Activated naive CD4-positive, alpha-beta T cell treated with anti-CD3 and anti-CD28 coated beads, Interleukin-2, amount 50 U/mL, for 72 hours (primary cell): ENCODE data around the gene TNFRSF19. TPM values are rescaled to one million over a fixed set of nuclear protein-coding genes. Genes with fewer than 3 reads are reported as not detected.
"Not testable (repeated sequence)": the region's sequence is repeated elsewhere in the genome, so short reads cannot be mapped to it uniquely, and the experiment has no call there.

ENCODE experiments used
- ATAC-seq, 2 donors: fragments of 150-1000 bp; cut with Tn5 transposase; 2 replicates each; pipeline ENCODE4 v1.10.0; 2021; ENCODE audit warnings: mild to moderate bottlenecking in 2 of 2, moderate library complexity in 2 of 2
- DNase-seq, 2 donors: peaks; one replicate each; pipeline ENCODE4 v3.0.0; 2021 to 2022; ENCODE audit warnings: low spot score in 2 of 2
- H3K27ac Mint-ChIP-seq, 2 donors: one replicate each; pipeline ENCODE4 v1.8.0; 2022; ENCODE audit warnings: mild to moderate bottlenecking in 2 of 2, mixed read lengths in 2 of 2
- H3K36me3 Mint-ChIP-seq, 2 donors: one replicate each; pipeline ENCODE4 v1.8.0; 2022; ENCODE audit warnings: mixed read lengths in 2 of 2
- H3K9me3 Mint-ChIP-seq, 2 donors: one replicate each; pipeline ENCODE4 v1.8.0; 2022; ENCODE audit warnings: mixed read lengths in 2 of 2
- total RNA-seq, 2 donors: library from RNA; stranded (reverse); gene quantifications; one replicate each; pipeline ENCODE4 v1.2.3, GENCODE V29; 2022

TNFRSF19 gene
- total RNA-seq, 2 donors from 2014 or later, result not detected

DNA sequence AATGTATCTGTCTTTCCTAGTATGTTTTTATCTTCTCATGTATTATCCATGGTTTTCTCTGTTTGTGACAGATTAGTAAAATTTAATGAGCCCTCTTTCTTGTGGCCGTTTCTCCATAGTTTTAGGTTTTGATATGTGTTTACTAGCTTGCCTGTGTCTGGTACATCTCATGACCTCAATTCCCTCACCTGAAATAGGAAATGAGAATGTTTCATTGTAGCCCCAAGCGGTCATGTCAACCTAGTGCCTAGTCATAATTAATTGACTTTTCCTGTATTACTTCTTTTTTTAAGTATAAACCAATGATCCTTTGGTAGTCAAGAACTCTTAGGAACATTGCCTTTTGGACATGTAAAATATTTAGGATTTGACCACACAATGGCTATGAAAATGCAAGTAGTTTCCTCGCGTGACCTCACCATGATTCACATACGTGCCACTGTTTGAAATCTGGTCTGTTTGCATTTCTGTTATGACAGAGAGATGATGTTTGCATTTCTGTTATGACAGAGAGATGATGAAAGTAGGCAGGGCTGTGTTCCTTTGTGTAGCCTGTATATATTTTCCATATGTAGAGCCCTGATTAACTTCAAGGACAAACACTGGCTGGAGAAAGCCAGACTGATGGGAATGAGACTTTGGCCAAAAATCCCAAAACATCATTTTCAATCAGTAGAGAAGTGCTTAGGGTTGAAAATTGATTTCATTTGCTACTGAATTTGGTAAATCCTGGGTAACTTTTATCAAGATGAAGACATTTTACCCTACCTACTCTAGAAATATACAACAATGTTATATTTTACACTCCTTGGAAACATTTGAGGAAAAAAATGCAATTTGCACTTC, 104.8 kb downstream of the TNFRSF19 start:
- peak in 1 of 2 donors; percentile 58 for ATAC-seq
- no peak for DNase-seq
- no peaks in the 10 kb centered on the region for H3K36me3 Mint-ChIP-seq
- H3K9me3 Mint-ChIP-seq, result no peaks in the 10 kb centered on the region
- no peak overlapping the region for H3K27ac Mint-ChIP-seq

- H3K27ac Mint-ChIP-seq, H3K36me3 Mint-ChIP-seq, ATAC-seq, H3K9me3 Mint-ChIP-seq, DNase-seq: not testable (repeated sequence)
Observed at GRCh38 chr13:23677679-23678288, 107.6 kb downstream of the TNFRSF19 start.

DNA sequence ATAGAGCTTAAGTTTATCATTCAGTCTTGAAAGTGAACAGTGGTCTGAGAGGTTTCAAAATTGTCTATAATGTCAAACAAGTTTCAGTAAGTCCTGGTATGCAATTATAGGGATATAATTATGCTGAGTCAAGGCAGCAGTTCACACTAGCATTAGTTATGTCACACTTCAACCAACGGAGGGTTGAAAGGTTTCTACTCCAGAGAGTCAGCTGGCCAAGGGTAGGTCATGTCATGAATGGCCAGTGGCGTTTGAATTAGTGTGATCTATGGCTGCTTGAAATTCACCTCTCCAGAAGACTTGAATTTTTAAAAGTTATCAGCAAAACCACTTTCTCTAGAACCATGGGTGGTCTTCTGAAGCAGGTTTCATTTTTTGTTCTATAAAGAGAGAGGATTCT, 108.6 kb downstream of the TNFRSF19 start:
- H3K9me3 Mint-ChIP-seq, result peaks cover 0 to 4% of the 10 kb centered on the region in 2 donors
- H3K36me3 Mint-ChIP-seq, result no peaks in the 10 kb centered on the region
- no peak for DNase-seq
- no peak overlapping the region for H3K27ac Mint-ChIP-seq
- no peak for ATAC-seq

- no peak overlapping the region for H3K27ac Mint-ChIP-seq
- peak; percentile 68 to 94 for ATAC-seq
- DNase-seq, result no peak
Observed at GRCh38 chr13:23679220-23679619, 109.0 kb downstream of the TNFRSF19 start.

DNA sequence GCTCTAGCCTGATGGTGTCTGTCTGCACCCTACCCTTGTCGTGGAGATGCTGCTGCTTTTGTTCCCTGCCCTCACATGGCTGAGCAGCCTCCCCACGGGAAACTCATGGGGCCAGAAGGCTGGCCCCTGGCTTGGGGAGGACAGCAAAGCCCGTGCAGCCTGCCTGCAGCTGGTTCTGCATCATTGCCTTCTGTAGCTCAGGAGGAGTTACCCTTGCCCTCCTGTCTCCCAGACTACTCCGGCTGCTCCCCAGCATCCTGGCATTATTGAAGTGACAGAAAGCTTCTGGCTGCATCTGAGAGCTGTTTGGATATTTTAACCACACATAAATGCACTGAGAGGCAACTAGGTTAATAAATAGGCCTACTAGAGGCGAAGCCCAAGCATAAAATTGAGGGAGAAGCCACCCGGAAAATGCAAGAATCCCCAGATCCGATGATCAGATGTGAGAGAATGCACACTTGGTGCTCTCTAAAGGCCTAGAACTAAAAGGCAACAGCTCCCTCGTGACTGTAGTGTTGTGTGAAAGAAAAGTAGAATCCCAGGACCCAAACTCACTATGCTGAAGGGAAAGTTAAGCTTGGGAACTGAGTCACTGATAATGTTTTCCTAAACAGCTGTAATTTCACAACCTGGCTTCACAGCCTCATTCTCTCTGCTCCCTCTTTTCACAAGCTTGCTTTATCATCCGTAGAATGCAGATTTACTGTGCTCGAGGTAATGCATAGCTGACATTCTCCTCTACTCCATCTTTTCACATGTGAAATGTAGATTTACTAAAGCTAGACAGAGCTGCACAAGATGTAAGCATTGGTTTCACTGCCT, 110.8 kb downstream of the TNFRSF19 start:
- H3K27ac Mint-ChIP-seq, result no peak overlapping the region

More at GRCh38 chr13:23679220-23679619, 109.0 kb downstream of the TNFRSF19 start:
- H3K9me3 Mint-ChIP-seq, result peaks cover 0 to 4% of the 10 kb centered on the region in 2 donors
- H3K36me3 Mint-ChIP-seq, result no peaks in the 10 kb centered on the region

GRCh38 chr13:23683084-23683483, 112.9 kb downstream of the TNFRSF19 start:
- H3K9me3 Mint-ChIP-seq, result peaks cover 4 to 10% of the 10 kb centered on the region in 2 donors
- no peak overlapping the region for H3K27ac Mint-ChIP-seq
- H3K36me3 Mint-ChIP-seq, result peaks cover 0 to 11% of the 10 kb centered on the region in 2 donors
- no peak for DNase-seq
- ATAC-seq, result no peak

More for the DNA sequence above, 110.8 kb downstream of the TNFRSF19 start:
- H3K36me3 Mint-ChIP-seq, result peaks cover 0 to 5% of the 10 kb centered on the region in 2 donors
- ATAC-seq (no peak), DNase-seq (no peak)
- H3K9me3 Mint-ChIP-seq, result peaks cover 4 to 10% of the 10 kb centered on the region in 2 donors

DNA sequence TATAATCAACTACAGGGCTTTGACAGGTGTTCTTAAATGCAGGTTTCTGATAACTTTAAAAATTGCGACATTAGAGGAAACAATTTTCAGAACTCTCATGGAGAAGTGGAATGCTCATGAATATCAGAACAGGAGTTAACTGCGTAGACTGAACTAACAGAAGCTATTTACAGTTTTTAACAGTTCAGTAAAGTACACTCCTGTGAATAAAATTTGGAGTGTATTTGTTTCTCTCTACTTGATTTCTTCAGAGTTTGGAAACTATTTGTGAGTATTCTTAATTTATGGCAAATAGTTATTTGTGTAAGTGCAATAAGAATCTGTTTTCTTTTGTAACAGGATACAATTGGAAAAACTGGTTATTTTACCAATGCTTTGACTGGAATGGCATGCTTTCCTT, 114.4 kb downstream of the TNFRSF19 start:
- no peak overlapping the region for H3K27ac Mint-ChIP-seq
- no peak for DNase-seq
- no peak for ATAC-seq
- peaks cover 0 to 11% of the 10 kb centered on the region in 2 donors for H3K36me3 Mint-ChIP-seq
- H3K9me3 Mint-ChIP-seq, result peaks cover 4 to 10% of the 10 kb centered on the region in 2 donors

- DNase-seq, result no peak
- Mint-ChIP-seq H3K9me3 (peaks cover 4 to 10% of the 10 kb centered on the region in 2 donors), H3K27ac (no peak overlapping the region), H3K36me3 (peaks cover 0 to 11% of the 10 kb centered on the region in 2 donors)
- no peak for ATAC-seq
Observed at GRCh38 chr13:23685416-23685815, 115.2 kb downstream of the TNFRSF19 start.

- Mint-ChIP-seq H3K9me3 (peaks cover 4 to 10% of the 10 kb centered on the region in 2 donors), H3K36me3 (peaks cover 0 to 11% of the 10 kb centered on the region in 2 donors), H3K27ac (no peak overlapping the region)
- ATAC-seq (no peak), DNase-seq (no peak)
Observed at GRCh38 chr13:23686948-23687347, 116.7 kb downstream of the TNFRSF19 start.

- Mint-ChIP-seq H3K9me3 (peaks cover 4 to 10% of the 10 kb centered on the region in 2 donors), H3K27ac (no peak overlapping the region), H3K36me3 (peaks cover 0 to 11% of the 10 kb centered on the region in 2 donors)
- DNase-seq (no peak), ATAC-seq (no peak)
Observed at GRCh38 chr13:23687614-23688013, 117.4 kb downstream of the TNFRSF19 start.

DNA sequence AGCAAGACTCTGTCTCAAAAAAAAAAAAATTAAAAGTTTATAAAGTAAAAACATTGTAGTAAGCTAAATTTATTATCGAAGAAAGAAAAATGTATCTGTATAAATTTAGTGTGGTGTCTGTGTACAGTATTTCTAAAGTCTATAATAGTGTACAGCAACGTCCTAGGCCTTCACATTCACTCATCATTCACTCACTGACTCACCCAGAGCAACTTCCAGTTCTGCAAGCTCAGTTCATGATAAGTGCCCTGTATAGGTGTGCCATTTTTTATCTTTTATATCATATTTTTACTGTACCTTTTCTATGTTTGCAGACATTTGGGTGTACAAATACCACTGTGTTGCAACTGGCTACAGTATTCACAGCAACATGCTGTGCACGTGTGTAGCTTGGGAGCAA, 118.1 kb downstream of the TNFRSF19 start:
- H3K27ac Mint-ChIP-seq, result no peak overlapping the region
- no peak for ATAC-seq
- H3K36me3 Mint-ChIP-seq, result peaks cover 0 to 11% of the 10 kb centered on the region in 2 donors
- H3K9me3 Mint-ChIP-seq, result peaks cover 4 to 6% of the 10 kb centered on the region in 2 donors
- no peak for DNase-seq

GRCh38 chr13:23690668-23691067, 120.5 kb downstream of the TNFRSF19 start:
- ATAC-seq (no peak), DNase-seq (no peak)
- H3K36me3 Mint-ChIP-seq, result peaks cover 0 to 10% of the 10 kb centered on the region in 2 donors

GRCh38 chr13:23692816-23693215, 122.6 kb downstream of the TNFRSF19 start:
- H3K9me3 Mint-ChIP-seq, result no peaks in the 10 kb centered on the region
- H3K27ac Mint-ChIP-seq, result peak overlapping the region in 1 of 2 donors; percentile 22
- ATAC-seq (no peak), DNase-seq (no peak)
- peaks cover 0 to 10% of the 10 kb centered on the region in 2 donors for H3K36me3 Mint-ChIP-seq

More at GRCh38 chr13:23690668-23691067, 120.5 kb downstream of the TNFRSF19 start:
- Mint-ChIP-seq H3K9me3 (peaks cover 3 to 4% of the 10 kb centered on the region in 2 donors), H3K27ac (no peak overlapping the region)

- no peak for ATAC-seq
- peaks cover 0 to 10% of the 10 kb centered on the region in 2 donors for H3K36me3 Mint-ChIP-seq
- H3K9me3 Mint-ChIP-seq, result no peaks in the 10 kb centered on the region
- no peak for DNase-seq
- H3K27ac Mint-ChIP-seq, result no peak overlapping the region
Observed at GRCh38 chr13:23695196-23695595, 125.0 kb downstream of the TNFRSF19 start.

DNA sequence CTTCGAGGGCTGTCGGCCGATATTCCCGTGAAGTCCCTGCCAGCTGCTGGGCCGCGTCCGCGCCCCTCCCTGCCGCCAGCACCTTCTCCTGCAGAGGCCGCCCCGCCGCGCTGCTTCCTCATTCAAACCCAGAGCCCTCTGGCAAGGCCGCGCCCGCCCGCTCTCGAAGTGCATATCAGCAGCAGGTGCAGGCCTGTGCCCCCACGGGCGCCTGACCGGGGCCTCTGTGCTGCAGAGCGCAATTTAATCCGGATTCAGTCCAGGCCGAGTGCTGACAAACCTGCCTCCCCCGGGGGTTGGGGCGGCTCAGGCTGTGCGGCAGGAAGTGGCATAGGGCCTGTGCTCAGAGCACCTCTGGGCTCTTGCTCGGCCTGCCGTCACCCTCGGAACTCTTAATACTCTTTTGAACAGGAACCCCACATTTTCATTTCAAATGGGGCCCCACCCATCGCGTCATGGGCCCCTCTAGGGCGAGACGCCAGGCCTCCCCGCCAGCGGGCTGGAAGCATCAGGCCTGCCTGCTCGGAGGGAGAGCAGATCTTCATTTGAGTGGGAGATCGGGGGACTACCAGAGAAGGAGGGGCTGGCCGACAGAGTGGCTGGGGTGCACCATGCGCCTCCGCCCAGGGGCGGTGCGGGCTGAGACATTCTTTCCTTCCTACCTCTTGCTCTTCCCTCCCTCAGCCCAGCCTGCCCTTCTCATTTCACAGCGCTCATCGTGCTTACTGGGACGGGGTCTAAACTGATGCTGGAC, 125.7 kb downstream of the TNFRSF19 start:
- Mint-ChIP-seq H3K27ac (peak overlapping the region; percentile 70 to 95), H3K9me3 (no peaks in the 10 kb centered on the region), H3K36me3 (peaks cover 0 to 10% of the 10 kb centered on the region in 2 donors)
- DNase-seq, result peak in 1 of 2 donors; percentile 53
- peak; percentile 88 to 97 for ATAC-seq

DNA sequence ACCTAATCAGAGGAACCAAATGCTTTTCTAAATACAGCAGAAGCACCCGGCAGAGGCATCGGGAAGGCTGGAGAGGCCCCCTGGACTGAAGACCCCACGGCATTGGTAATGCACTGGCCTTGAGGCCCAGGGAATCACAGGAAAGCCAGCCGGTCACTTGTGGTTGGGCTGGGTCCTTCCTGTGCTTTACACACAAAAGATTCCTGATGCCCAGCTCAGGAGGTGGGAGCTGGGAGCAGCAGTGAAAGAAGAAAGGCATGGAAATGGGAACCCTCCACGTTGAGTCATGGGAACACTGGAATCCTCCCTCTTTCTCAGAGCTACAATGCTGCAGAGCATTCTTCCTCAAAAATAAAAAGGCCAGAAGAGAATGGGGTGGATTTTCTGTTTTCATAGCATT, 126.4 kb downstream of the TNFRSF19 start:
- DNase-seq, result no peak
- Mint-ChIP-seq H3K36me3 (peaks cover 0 to 10% of the 10 kb centered on the region in 2 donors), H3K27ac (peak overlapping the region; percentile 70 to 95), H3K9me3 (no peaks in the 10 kb centered on the region)
- no peak for ATAC-seq
